Retinal pigment epithelial cell (primary cell): ENCODE measurements around the gene MAP2K3.
"Not testable (repeated sequence)": the region's sequence is repeated elsewhere in the genome, so short reads cannot be mapped to it uniquely, and the experiment has no call there.

Source experiments
- DNase-seq: peaks from one replicate; pipeline ENCODE4 v3.0.0-alpha.2; 2010; ENCODE audit warnings: low read depth
- H3K4me3 ChIP-seq: 2 replicates; pipeline ENCODE4 v1.5.1; 2011; ENCODE audit warnings: mild to moderate bottlenecking, low read length, control low read depth, moderate library complexity
- CTCF ChIP-seq: conservative IDR thresholded peaks from 2 replicates; pipeline ENCODE4 v1.5.1; 2011; ENCODE audit warnings: low read depth, low read length, control low read depth, inconsistent platforms

MAP2K3 gene

DNA sequence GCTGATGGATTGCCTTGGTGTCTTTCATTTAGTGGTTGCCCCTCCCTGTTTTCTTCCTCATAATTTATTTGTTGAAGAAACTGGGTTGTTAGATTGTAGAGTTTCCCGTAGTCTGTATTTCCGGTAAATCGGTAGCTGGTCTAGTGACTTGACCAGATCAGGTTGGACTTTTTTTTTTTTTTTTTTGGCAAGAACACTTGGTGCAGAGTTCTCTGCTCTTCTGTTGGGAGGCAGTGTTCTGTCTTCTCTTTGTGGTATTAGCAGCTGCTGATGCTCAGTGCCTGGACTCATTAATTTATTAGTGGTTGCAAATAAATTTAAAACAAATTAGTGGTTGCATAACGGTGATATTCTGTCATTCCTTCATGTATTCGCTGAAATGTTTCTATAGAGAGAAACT, 40.2 kb downstream of the MAP2K3 start:
- not testable (repeated sequence) for DNase-seq, H3K4me3 ChIP-seq

GRCh38 chr17:21327921-21328320, 43.4 kb downstream of the MAP2K3 start:
- not testable (repeated sequence) for H3K4me3 ChIP-seq, DNase-seq

- not testable (repeated sequence) for H3K4me3 ChIP-seq, DNase-seq
These were observed 44.3 kb downstream of the MAP2K3 start for GRCh38 chr17:21328778-21329177.

DNA sequence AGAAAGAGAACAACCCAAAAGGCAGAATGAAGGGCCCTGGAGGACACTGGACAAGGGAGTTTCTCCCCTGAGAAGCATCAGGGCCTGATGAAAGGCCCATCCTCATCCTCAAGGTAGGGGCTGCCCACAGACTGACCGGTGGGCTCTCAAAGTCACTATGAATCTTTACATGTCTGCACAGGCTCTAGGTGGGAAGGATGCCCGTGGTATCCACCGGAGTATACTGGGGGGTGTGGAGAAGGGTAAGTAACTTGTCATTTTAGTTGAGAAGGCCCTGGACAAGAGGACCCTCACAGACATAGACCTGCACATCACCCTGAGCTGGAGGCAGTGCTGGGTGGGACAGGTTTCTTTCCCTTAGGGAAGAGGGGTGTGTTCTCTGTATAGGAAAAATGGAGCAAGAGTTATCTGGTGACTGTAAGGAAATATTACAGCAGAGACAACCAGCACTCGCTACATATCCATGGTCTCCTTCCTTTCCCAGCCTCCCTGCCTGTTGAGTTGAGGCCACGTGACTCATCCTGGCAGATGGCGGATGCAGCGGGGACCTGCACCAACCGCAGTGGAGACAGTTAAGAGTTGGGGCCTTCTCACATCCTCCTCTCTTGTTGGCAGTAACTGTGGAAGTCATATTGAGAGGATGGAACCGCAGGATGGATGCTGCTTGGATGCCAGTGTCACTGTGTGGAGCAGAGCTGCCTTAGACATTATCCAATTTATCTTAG, 46.1 kb downstream of the MAP2K3 start:
- no peak overlapping the region for H3K4me3 ChIP-seq
- DNase-seq: no peak
- no peak for TF ChIP-seq CTCF

DNA sequence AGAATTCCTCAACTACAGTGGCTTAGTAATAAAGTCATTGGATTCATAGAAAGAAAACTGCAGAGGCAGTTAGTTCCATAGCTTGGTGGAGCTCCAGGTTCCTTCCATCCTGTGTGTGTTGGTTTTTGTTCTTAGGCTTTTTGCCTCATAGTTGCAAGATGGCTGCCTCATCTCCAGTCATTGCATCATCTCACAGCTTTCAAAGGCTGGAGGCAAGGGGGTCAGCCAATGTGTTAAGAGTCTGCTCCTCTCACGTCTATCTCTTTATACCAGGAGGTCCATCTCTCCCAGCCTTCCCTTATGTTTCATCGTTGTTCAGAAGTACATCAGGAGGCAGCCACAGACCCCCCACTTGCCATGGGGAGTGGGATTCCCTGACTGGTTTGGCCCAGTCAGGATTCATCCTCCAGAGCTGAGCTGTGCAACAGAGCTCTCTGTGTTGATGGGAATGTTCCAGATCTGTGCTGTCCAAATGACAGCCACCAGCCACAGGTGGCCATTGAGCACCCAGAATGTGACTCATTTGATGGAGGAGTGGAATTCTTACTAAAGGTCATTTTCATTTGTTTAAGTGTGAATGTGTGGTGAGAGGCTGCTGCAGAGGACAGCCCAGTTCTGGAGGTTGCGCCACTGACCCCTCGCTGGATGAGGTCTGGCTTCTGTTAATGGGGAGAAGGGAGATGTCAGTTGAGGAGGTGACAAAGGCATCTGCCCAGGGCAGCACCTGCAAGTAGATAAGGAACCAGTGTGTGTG, 52.2 kb downstream of the MAP2K3 start:
- not testable (repeated sequence) for DNase-seq, H3K4me3 ChIP-seq

DNA sequence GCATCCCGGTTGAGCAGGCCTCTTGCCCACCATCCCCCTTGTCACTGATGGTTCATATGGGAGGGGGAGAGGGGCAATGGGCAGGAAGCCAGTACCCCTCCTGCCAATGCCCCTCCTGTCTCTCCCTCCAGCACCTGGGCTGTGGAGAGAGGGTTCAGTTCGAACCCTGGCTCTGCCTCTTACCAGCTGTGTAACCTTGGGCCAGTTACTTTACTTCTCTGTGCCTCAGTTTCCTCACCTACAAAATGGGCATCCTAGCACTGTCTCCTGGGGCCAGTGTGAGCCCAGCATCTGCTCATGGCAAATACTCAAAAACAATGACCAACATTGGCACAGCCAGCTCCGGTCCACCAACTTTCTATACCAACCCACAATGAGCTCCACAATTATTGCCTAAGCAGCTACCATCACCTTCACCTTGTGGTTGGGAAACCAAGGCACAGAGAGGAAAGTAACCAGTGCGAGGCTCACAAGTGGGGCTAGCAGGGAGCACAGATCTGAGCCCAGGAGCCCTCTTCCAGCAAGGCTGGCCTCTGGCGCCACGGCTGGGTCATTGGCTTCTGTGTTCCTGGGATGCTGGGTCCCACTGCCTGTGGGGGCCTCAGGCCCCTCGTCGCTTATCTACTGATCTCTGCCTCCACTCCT, 53.6 kb downstream of the MAP2K3 start:
- not testable (repeated sequence) for H3K4me3 ChIP-seq, DNase-seq

- DNase-seq: no peak
- no peak for TF ChIP-seq CTCF
- no peak overlapping the region for H3K4me3 ChIP-seq
These were observed 54.5 kb downstream of the MAP2K3 start for GRCh38 chr17:21339011-21339410.

DNA sequence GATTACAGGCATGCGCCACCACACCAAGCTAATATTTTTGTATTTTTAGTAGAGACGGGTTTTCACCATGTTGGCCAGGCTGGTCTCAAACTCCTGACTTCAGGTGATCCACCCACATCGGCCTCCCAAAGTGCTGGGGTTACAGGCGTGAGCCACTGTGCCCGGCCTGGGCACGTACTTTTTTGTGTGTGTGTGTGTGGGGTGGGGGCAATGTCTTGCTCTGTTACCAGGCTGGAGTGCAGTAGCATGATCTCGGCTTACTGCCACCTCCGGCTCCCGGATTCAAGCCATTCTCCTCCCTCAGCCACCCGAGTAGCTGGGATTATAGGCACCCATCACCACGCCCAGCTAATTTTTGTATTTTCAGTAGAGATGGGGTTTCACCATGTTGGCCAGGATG, 55.1 kb downstream of the MAP2K3 start:
- DNase-seq, H3K4me3 ChIP-seq: not testable (repeated sequence)

- not testable (repeated sequence) for H3K4me3 ChIP-seq, DNase-seq
These were observed 55.9 kb downstream of the MAP2K3 start for GRCh38 chr17:21340407-21340806.

GRCh38 chr17:21341279-21341678, 56.8 kb downstream of the MAP2K3 start:
- H3K4me3 ChIP-seq, DNase-seq: not testable (repeated sequence)

GRCh38 chr17:21341925-21342540, 57.5 kb downstream of the MAP2K3 start:
- not testable (repeated sequence) for H3K4me3 ChIP-seq, DNase-seq

DNA sequence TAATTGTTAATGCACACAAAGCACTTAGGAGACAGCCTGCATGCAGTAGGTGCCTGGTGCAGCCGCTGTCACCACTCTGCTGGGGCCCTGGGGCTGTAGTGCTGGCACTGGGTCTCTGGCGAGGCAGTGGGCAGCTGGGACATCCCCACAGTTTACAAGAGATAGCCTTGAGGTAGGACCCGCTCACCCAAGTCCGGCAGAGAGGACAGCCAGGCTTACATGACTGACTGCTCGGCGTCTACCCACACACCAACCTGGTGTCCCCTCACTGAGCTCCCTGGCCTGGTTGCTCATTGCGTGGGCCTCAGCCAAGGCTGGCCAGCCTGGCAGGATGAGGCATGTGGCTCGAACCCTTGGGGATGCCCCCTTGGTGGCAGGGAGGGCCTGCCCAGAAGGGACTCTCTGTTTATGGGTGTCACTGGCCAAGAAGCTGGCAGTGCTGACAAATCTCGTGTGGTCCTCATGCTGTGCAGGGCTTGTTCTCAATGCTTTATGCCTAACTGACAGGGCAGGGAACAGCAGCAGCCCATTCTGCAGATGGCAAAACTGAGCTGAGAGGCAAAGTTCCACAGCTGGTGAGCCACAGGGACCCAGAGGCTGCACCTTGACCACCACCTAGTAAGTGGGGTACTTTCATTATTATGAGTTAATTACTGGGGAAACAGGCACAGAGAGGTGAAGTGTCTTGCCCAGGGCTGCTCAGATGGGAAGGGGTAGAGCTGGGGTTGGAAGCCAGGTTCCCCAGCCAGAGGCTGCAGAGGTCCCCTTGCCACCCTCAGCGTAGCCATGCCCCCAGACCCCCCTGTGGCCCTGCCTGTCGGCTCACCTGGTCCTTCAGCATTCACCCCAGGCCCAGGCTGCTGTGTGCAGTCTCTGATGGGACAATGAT, 58.8 kb downstream of the MAP2K3 start:
- not testable (repeated sequence) for H3K4me3 ChIP-seq, DNase-seq

- not testable (repeated sequence) for H3K4me3 ChIP-seq, DNase-seq
These were observed 60.3 kb downstream of the MAP2K3 start for GRCh38 chr17:21344801-21345200.
